ENCODE measurements around the gene SHISA2.

The SHISA2 gene

DNA sequence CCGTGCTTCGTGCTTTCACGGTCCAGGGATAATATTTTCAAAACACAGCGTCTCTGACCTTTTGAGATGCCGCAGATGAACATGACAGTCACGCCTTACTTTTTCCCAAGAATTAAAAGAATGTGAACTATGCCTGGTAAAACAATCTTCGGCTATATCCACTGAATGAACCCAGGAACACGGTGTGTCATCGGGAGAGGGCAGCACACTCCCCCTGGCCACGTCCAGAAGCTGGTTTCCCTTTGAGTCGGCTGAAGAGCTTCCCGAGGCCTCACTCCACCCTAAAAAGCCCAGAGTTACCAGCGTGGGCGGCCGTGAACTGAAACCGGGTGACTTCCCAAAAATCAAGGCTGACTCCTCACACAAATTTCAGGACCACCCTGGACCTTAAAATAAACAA lies 22.9 kb upstream of the SHISA2 start:
- TF ChIP-seq MAX (IDR thresholded peaks at IDR 0.05), result no peak
- TF ChIP-seq YY1 (IDR thresholded peaks at IDR 0.05; ENCODE audit: low read depth), result no peak
- no peak for TF ChIP-seq TCF12 (IDR thresholded peaks at IDR 0.05; ENCODE audit: low read depth)
- TF ChIP-seq TEAD4 (IDR thresholded peaks at IDR 0.05), result 0 out of 2 replicates have a peak, but pooled peaks have one; percentile 18

- TF ChIP-seq TAF1 (IDR thresholded peaks at IDR 0.05; ENCODE audit: low read depth) (no peak), FOXM1 (IDR thresholded peaks at IDR 0.05; ENCODE audit: borderline replicate concordance, low read depth) (no peak), RAD21 (IDR thresholded peaks at IDR 0.05; ENCODE audit: low read depth) (no peak)
These were observed 19.9 kb upstream of the SHISA2 start for GRCh38 chr13:26071691-26072090.

DNA sequence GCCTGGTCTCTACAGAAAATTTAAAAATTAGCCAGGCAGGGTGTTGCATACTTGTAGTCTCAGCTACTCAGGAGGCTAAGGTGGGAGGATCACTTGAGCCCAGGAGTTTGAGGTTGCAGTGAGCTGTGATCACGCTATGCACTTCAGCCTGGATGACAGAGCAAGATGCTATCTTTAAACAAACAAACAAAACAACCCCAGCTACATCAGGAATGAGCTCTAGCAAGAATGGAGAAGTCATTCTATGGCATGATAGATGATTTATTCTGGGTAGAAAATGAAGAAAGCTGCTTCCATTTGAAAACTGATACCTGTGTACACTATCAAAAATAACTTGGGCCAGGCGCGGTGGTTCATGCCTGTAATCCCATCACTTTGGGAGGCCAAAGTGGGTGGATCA lies 15.8 kb upstream of the SHISA2 start:
- TF ChIP-seq EP300 (IDR thresholded peaks at IDR 0.05; ENCODE audit: borderline replicate concordance) (no peak), MAX (IDR thresholded peaks at IDR 0.05) (no peak), RAD21 (IDR thresholded peaks at IDR 0.05; ENCODE audit: low read depth) (no peak), CREB1 (IDR thresholded peaks at IDR 0.05; ENCODE audit: low read depth) (no peak), ZBTB7A (IDR thresholded peaks at IDR 0.05; ENCODE audit: low read depth) (no peak), FOXM1 (IDR thresholded peaks at IDR 0.05; ENCODE audit: borderline replicate concordance, low read depth) (no peak), TEAD4 (IDR thresholded peaks at IDR 0.05) (no peak), TCF12 (IDR thresholded peaks at IDR 0.05; ENCODE audit: low read depth) (no peak), CEBPB (IDR thresholded peaks at IDR 0.05) (no peak), TAF1 (IDR thresholded peaks at IDR 0.05; ENCODE audit: low read depth) (no peak)
- TF ChIP-seq, protein P1, sequence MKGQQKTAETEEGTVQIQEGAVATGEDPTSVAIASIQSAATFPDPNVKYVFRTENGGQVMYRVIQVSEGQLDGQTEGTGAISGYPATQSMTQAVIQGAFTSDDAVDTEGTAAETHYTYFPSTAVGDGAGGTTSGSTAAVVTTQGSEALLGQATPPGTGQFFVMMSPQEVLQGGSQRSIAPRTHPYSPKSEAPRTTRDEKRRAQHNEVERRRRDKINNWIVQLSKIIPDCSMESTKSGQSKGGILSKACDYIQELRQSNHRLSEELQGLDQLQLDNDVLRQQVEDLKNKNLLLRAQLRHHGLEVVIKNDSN (IDR thresholded peaks at IDR 0.05), result no peak
- TF ChIP-seq, protein P2, sequence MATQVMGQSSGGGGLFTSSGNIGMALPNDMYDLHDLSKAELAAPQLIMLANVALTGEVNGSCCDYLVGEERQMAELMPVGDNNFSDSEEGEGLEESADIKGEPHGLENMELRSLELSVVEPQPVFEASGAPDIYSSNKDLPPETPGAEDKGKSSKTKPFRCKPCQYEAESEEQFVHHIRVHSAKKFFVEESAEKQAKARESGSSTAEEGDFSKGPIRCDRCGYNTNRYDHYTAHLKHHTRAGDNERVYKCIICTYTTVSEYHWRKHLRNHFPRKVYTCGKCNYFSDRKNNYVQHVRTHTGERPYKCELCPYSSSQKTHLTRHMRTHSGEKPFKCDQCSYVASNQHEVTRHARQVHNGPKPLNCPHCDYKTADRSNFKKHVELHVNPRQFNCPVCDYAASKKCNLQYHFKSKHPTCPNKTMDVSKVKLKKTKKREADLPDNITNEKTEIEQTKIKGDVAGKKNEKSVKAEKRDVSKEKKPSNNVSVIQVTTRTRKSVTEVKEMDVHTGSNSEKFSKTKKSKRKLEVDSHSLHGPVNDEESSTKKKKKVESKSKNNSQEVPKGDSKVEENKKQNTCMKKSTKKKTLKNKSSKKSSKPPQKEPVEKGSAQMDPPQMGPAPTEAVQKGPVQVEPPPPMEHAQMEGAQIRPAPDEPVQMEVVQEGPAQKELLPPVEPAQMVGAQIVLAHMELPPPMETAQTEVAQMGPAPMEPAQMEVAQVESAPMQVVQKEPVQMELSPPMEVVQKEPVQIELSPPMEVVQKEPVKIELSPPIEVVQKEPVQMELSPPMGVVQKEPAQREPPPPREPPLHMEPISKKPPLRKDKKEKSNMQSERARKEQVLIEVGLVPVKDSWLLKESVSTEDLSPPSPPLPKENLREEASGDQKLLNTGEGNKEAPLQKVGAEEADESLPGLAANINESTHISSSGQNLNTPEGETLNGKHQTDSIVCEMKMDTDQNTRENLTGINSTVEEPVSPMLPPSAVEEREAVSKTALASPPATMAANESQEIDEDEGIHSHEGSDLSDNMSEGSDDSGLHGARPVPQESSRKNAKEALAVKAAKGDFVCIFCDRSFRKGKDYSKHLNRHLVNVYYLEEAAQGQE (IDR thresholded peaks at IDR 0.05; ENCODE audit: low read depth), result no peak

DNA sequence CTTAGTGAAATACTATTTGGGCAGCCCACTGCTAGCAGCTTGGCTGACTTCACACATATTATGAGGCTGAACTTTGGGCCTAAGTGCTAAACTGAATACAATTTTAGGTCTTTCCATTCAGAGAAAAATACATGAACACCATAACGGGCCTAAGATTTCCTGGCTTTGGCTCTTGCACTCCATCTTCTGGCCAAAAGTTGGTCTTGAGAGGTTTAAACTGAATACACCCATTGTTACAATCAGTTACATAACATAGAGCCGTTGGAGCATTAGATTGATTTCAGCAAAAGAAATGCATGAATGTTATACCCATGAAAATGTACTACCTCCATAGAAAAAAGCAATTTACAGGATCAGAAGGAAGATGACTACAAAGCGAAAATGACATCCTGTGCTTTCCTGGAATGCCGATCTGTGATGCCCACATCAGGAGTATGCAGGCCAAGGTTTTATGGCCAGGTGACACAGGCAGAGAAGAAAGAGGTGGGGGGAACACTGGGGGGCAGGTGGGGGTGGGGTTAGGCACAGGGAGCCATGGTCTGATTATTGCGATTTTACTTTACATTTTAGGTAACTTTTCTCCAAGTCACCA lies 11.1 kb upstream of the SHISA2 start:
- peak; percentile 64 for TF ChIP-seq RAD21 (IDR thresholded peaks at IDR 0.05; ENCODE audit: low read depth)
- TF ChIP-seq YY1 (IDR thresholded peaks at IDR 0.05; ENCODE audit: low read depth), result no peak

DNA sequence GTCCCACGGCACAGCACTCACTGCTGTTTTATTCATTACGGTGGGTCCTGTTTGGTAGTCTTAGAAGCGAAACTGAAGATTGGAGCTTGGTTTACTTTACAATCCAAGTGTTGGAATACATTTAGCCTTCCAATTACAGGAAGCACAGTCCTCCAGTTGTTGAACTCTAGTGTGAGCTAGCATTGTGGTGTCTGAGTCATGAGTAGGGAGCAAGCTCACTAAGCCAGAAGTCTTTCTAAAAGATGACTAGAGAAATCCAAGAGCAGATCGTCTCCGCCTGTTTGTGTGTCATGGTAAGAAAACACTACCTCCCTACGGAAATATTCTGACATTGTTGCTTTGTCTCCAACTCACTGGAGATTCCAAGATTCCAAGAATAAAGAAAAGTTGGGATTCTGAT lies 10.1 kb upstream of the SHISA2 start:
- TF ChIP-seq NFIC (IDR thresholded peaks at IDR 0.05), result no peak
- TF ChIP-seq TAF1 (IDR thresholded peaks at IDR 0.05; ENCODE audit: low read depth), result no peak
- TF ChIP-seq FOXM1 (IDR thresholded peaks at IDR 0.05; ENCODE audit: borderline replicate concordance, low read depth), result no peak
- no peak for TF ChIP-seq RAD21 (IDR thresholded peaks at IDR 0.05; ENCODE audit: low read depth)
- no peak for TF ChIP-seq ZBTB7A (IDR thresholded peaks at IDR 0.05; ENCODE audit: low read depth)
- TF ChIP-seq EP300 (IDR thresholded peaks at IDR 0.05; ENCODE audit: borderline replicate concordance), result no peak
- TF ChIP-seq MAX (IDR thresholded peaks at IDR 0.05), result no peak
- TF ChIP-seq YY1 (IDR thresholded peaks at IDR 0.05; ENCODE audit: low read depth), result no peak
- TF ChIP-seq TEAD4 (IDR thresholded peaks at IDR 0.05), result no peak
- TF ChIP-seq, protein P2 (IDR thresholded peaks at IDR 0.05; ENCODE audit: low read depth), result no peak
- TF ChIP-seq, protein P1 (IDR thresholded peaks at IDR 0.05), result no peak
- TF ChIP-seq TCF12 (IDR thresholded peaks at IDR 0.05; ENCODE audit: low read depth), result no peak
- TF ChIP-seq EGR1 (IDR thresholded peaks at IDR 0.05), result no peak

DNA sequence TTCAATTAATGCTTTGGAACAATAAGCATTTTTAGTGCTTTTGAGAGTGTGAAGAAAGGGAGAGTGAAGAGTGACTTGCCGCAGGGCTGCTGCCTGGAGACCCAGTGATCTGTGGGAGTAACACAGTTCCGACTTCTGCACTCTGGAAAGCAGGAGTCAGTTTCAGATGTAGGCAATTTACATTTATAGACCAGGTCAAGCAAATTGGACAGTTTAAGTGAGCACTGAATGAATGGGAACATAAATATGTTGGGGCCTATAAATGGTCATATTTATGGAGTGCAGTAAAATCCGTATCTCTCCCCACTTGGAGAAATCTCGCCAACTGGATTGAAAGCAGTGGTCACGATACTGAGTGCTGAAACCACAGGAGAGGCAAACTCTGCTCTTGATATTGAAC lies 9.4 kb upstream of the SHISA2 start:
- TF ChIP-seq, protein P1 (IDR thresholded peaks at IDR 0.05), result no peak
- TF ChIP-seq EGR1 (IDR thresholded peaks at IDR 0.05), result no peak
- TF ChIP-seq NFIC (IDR thresholded peaks at IDR 0.05), result no peak
- no peak for TF ChIP-seq ZBTB7A (IDR thresholded peaks at IDR 0.05; ENCODE audit: low read depth)
